GM21367 (cell line): ENCODE measurements around the gene RGS6.

Experiments
- ATAC-seq: cut with Tn5 transposase; IDR thresholded peaks from one replicate; pipeline ENCODE4 v1.9.1; 2021; ENCODE audit not compliant: unreplicated experiment

The RGS6 gene

DNA sequence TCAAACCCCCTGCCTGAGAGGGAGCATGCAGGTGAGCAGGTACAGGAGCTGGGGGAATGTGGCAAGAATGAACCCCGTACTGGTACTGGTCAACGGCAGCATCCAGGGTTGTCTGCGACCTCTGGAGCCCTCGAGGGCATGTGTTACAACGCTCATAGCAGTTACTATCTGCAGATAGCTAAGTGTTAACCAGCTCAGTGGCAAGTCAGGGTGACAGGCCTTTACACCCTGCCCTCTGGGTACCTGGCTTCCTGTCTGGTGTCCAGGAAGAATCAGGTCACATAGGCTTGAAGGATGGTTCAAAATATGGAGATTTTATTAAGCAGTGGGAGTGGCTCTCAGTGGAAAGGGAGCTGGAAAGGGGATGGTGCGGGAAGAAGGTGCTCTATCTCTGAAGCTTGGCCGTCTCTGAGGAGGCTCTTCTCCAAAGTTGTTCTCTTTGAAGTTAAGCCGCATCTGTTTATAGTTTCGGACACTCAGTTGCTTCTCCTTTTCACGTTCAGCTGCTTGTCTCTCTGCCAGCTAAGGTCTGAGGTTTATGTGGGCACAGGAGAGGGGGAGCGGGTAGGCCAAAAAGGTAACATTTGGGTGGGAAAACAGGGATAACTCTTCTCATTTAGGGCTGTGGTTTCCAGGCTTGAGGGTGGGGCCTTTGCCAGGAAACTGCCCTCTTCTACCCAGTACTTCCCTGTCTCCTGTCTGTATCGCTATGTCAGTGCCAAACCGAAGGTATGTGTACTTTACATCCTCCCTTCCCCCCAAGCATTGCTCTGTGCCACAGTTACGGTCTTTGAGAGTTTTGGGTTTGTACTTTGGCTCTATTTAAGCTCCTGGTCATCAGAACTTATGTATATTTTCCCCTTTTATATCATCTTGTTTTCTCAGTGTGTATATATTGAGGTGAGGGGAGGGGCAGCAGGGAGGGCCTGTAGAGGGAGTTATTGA lies 305.8 kb downstream of the RGS6 start:
- no peak for ATAC-seq

DNA sequence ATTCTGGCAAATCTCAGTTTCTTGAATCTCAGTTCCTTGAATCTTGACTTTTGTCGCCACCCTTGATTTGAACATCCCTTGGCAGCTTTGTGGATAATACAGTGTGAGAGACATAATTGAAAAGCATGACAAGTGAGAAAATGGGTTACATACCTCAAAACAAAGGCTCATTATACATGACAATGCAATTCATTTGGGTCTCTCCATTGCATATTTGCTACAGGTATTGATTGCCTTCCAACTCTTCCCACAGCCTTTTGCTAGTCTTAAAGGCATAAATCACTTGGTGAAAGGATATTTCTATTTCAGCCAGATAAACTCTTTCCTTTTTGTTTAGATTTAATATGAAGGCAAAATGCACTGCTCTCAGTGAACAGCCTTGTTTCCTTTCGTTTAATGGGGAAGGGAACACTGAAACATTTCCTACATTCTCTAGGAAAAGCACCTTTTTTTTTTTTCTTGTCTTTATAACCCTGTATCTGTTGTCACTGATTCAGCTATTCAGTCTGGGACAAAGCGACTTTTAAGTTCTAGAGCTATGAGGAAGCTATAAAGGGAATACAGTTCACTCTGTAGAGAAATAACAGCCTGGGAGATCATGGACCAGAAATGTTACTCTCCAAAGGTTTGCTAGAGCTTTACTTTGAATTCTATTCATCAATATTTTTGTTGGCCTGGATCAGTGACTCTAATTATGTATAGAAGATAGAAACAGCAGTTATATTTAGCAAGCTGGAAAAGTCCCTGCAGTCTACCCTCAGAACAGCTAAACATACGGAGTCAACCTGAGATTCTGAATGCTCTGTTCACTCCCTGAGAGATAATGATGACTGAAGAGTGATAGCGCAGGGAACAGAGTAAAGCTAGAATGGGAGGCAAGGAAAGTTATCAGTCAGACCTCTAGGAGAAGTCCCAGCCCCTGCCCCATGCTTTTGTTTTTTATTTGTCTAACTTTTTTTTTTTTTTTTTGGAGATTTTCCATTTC lies 311.4 kb downstream of the RGS6 start:
- no peak for ATAC-seq

GRCh38 chr14:72247896-72248465 lies 315.8 kb downstream of the RGS6 start:
- no peak for ATAC-seq

GRCh38 chr14:72253503-72253902 lies 321.3 kb downstream of the RGS6 start:
- ATAC-seq = no peak

DNA sequence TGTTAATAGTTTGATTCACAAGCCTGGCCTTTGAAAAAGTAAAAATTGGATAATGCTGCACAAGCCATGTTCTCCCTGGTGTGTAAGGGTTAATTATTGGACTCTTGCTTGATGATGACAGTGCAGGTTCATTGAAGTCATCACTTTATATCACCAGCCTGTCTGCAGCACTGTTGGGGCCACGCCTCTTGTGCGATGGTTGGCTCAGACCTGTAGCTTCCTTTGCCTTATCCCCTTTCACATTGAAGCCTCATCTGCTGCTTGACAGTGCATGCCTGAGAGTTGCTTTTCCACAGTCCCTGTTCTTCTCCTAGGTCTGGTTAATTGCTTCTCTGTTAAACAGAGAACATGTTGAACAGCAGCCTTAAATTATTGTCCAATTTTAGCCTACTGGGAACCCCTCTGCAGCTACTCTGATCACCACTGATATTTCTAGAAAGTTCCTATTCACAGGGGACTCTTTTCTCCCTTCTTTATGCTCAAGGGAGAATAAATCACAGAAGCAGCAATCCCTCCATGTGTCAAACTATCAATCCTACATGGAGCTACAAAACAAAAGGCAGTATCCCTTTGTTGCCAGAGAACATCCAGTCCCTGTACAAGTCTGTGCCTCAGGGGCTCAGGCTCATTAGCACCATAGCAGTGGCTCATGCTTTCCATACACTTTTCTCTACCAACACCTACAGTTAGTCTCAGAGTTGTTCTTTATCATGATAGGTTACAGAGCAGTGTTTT lies 322.1 kb downstream of the RGS6 start:
- ATAC-seq = no peak

DNA sequence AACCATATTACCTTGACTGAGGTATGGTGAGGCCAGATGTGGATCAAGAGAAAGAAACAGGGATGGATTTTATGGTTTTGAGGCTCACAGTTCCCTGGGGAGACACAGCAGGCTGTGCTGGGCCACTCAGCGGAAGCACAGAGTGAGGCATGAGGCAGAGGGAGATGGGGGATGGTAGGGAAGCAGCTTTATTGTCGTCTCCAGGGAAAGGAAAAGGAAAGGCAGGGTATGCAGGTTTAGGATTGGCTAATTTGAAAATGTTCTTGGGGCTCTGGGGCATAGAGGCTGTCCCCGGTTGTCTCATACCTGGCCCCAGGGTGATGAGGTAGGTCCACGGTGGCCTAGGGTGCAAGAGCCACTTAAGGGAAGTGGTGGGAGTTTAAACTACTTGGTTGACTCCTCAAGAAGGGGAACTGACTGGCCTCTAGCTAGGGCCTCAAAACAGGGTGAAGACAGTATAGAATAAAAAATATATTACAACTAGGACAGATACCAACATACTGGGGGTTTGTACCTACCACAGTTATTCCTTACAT lies 322.8 kb downstream of the RGS6 start:
- no peak for ATAC-seq

DNA sequence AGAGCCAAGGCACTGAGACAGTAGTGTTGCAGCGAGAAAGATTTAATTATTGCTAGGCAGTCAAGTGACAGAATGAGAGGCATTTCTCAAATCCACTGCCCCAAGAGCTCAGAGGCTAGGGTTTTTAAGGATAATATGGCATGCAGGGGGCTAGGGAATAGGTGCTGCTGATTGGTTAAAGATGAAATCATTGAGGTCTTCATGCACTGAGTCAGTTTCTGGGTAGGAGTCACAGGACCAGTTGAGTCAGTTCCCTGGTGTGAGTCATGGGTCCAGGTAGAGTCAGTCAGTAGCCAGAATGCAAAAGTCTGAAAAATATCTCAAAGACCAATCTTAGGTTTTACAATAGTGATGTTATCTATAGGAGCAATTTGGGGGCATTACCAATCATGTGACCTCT lies 323.8 kb downstream of the RGS6 start:
- no peak for ATAC-seq

DNA sequence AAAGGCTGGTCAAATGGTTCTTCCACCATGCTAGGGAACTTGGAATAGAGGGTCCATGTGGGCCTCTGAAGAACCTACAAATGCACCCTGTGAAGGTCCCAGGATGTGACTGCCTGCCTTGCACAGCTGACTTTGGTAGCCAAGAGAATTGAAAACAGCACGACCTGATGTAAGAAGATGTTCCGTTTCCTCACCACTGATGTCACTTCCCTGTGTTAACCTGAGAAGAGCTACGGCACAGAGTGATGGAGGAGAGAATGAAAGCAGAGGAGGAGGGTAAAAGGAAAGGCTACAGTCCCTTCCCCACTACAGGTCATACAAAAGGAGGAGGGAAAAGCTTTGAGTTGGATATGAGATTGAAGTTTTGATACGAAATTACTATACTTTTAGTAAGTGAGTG lies 328.8 kb downstream of the RGS6 start:
- ATAC-seq = no peak

- ATAC-seq = no peak
Measured at GRCh38 chr14:72262771-72263170, 330.5 kb downstream of the RGS6 start.

DNA sequence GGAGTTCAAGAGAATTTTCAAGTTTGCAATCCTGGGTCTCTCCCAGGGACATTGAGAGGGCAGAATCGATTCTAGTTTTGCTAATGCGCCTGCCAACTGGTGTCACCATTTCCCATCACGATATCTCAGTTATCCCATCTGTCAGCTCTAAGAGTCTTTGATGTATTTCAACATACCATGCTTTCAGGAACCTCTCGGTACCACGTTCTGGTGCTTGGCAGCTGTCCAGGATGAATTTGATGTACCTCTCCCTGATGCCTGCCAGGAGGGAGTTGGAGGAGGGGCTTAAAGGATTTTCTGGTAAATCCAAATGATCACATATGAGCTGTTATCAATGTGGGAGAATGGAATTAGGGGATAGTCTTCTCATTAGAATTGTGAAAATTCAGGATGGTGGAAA lies 332.5 kb downstream of the RGS6 start:
- no peak for ATAC-seq

GRCh38 chr14:72270147-72270727 lies 338.0 kb downstream of the RGS6 start:
- no peak for ATAC-seq

GRCh38 chr14:72270749-72271148 lies 338.5 kb downstream of the RGS6 start:
- no peak for ATAC-seq

DNA sequence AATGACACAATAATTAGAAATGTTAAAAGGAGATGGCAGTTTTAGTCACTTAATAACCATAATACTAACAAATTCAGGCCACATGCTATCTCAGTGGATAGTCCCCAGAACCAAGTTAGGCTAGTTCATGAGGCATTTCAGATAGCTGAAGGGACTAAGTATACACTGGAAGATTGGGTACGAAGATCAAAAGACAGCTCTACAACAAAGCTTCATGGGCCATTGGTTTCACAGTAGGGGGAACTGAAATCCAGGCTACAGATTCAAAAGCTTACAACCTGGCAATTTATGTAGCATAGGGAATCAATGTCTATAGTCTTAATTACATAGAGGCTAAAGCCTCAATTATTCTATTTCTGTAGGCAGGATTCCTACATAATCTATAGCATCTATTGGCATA lies 343.0 kb downstream of the RGS6 start:
- ATAC-seq = no peak

DNA sequence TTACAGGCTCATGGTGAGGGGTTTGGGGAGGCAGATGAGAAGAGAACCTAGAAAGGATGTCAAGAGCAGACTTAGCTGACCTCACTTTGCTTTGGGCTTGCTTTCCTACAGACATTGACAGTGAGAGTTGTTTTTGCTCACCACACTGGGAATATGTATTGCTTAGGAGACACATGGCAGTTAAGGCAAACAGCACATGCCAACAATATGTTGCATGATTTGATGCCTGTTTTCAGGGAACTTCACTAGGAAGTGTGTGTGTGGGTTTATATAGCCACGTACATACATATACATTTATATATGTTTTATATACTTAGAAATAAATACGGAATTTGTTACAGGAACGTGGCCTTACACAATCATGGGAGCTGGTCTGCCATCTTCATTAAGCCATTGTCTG lies 346.1 kb downstream of the RGS6 start:
- ATAC-seq = no peak

- ATAC-seq = no peak
Measured at GRCh38 chr14:72284176-72284575, 351.9 kb downstream of the RGS6 start.

- ATAC-seq = no peak
Measured at GRCh38 chr14:72290241-72290640, 358.0 kb downstream of the RGS6 start.

DNA sequence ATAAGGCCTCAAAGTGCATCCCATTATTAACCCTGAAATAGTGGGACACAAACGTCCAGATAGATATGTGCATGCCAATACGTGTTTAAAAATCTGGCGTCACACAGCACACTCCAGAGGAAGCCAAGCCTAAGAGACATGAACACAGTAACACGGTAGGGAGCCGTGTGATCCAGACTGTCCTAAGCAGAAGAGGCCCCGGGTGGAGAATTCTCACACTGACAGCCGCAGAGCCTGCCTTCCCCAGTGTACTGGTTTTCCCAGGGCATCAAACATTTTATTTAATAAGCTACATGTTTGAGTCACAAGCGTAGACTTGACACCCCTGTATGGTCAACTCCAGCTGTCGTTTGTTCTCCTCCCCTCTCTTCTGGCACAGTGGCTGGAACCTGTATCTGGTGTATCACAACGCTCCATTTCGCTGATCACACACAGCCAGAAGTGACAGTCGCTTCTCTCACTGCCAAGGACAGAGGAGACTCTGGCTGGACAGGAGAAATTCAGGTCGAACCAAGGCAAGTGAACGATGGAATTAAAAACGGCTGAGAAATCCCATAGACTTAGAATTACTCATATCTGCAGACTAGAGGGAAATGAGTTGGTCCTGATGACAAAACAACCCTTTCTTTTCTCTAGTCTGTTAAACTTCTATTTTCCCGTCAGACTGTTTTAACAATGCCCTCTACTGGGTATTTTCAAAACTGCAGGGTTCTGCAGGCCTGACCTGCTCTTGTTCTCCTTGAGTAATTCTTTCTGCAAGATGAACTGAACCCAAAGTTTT lies 359.9 kb downstream of the RGS6 start:
- no peak for ATAC-seq

DNA sequence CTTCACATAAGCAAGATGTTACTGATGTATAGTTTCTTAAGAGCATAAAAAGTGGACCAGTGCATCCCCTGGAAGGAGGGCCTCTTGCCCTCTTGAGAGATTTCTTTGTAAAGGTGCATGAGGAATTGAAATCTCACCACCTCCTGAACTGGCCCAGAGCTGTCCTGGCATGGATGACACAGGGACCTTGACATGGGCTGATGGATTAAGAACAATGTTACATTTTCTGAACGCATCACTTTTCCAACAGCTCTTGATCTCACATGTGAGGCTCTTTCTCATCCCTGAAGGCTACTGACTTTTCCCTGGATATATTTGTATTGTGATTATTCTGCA lies 360.4 kb downstream of the RGS6 start:
- no peak for ATAC-seq

- ATAC-seq = no peak
Measured at GRCh38 chr14:72301352-72301751, 369.1 kb downstream of the RGS6 start.
